Measurements from ENCODE around the gene SLK.
A peak's percentile ranks its signal among the peaks of the same experiment; 100 is the strongest.

The SLK gene

DNA sequence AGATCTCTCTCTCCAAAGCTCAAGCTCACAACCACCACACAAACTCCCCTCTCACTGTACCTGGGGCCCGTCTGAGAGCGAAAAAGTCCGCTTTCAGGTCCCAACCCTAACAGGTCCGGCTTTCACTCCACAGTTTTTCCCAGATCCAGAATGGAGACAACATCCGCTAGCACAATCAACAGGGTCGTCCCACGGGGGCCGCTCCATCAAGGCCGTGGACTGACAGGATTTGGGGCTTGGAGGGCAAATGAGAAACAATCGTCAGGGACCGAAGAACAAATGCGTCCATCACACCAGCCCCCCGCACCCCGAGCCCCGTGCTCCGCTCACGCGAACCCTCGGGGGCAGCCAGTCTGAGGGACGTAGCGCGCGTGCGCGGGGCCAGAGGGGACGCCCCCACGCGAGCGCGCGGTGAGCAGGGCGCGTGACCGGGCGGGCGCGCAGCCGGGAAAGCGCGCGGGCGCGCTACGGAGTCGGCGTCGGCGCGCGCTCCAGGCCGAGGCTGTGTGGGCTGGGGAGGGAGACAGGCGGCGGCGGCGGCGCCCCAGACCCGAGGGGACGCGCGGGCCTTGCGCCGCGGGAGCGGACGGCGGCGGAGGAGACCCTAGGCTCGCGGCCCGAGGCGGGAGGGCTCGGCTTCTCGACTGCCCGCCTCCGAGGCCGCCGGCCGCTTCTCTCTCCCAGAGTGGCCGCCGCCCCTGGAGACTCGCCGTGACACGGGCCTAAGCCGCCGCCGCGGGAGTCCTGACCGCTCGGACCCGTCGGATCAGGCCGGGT lies at the start of gene SLK:
SLK (plus strand) TSS at position 470 of the 777 bp plus-strand sequence. CDS start 606 bp downstream, outside the sequence.
- peak; percentile 66 to 67 for DNase-seq (ENCODE audit: low read depth in 2 of 2)

DNA sequence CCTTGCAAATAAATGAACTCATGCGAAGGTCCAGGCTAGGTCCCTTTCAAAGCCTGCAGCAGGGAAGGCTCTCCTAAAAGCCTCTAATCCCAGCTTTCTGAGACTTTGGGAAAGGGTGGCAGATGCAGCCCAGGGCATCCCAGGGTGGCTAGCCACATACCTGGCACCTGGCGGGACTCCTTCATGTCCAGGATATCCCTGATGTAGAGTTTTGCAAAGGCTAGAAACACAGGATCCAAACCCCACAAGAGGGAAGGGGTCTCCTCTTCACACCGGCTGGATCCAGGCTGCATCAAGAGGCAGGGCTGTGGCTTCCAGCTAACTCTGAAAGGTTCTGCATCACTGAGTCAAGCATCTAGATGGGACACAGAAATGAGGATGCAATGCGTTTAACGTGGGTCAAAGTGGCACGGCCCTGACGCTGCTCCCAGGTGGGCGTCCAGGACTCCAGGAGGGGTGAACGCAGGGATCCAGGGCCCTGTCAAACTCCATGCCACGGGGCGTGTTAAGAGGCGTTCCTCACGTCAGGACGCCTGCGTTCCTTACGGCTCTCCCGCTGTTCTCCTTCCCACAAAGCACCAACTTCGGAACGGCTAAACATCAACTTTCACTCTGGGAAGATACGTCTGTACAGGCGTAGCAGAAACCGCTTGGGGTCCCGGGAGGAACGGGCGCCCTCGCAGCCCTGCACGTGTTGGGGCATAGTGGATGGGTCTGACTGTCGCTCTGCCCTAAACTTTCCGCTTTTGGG lies 49.5 kb upstream of the SLK start:
- peak in 1 of 2 donors; percentile 17 for DNase-seq (ENCODE audit: low read depth in 2 of 2)

DNA sequence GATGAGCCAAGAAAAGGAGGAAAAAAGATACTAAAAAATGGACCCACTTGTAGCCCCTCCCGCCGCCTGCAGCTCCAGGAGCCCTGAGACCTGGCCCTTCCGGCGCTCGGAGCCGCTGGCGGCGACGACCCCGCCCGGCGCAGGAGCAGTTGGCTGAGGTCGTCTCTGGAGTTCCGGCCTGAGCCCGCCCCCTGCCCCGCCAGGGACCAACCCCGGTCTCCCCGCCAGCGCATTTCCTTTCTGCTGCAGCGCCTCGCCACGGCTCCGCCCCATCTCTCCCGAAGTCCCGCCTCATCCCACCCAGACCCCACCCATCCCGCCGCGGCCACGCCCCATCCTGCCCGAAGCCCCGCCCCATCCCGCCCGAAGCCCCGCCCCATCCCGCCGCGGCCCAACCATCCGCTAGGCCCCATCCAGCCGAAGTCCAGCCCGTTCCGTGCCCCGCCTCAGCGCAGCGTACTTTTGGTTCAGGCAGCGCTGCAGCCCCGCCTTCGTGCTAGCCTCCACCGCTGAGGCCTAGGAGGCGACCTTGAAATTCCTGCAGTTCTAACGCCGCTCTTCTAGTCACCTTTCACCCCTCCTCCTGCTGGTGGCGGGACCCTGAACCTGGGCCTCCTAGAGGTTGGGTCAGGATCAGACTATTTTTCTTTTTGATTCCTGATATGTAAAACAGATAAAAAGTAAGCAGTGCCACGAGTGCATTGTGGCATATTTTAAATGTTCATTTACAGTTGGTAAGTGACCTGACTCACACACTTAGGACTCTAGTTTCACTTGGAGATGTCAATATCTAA lies 48.7 kb upstream of the SLK start, which contains the start of gene STN1:
STN1 (minus strand) TSS at position 132 of the 794 bp plus-strand sequence. CDS start 590 bp downstream, outside the sequence.
- peak; percentile 91 to 94 for DNase-seq (ENCODE audit: low read depth in 2 of 2)

GRCh38 chr10:103919648-103920025 lies 47.3 kb upstream of the SLK start:
- DNase-seq (ENCODE audit: low read depth in 2 of 2): no peak

GRCh38 chr10:103921248-103921647 lies 45.7 kb upstream of the SLK start:
- no peak for DNase-seq (ENCODE audit: low read depth in 2 of 2)

GRCh38 chr10:103921750-103922195 lies 45.2 kb upstream of the SLK start:
- DNase-seq (ENCODE audit: low read depth in 2 of 2): peak in 1 of 2 donors; percentile 6

DNA sequence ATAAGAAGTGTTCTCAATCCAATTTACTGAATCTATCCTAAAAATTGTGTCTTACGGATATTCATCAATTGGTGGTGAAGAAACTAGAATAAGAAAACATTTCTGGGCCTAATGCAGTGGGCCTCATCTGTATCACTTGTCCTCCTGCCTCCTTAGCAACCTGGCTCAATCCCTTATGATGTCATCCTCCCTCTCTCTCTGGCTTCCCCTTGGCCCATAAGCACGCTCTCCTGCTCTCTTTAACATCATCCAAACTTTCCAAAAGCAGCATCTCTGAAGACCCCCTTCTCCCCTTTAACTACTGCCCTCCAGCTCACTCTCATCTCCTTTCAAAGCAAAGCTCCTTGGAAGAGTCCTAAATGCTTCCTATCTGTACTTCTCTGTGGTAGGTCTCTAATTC lies 44.3 kb upstream of the SLK start:
- DNase-seq (ENCODE audit: low read depth in 2 of 2): no peak

DNA sequence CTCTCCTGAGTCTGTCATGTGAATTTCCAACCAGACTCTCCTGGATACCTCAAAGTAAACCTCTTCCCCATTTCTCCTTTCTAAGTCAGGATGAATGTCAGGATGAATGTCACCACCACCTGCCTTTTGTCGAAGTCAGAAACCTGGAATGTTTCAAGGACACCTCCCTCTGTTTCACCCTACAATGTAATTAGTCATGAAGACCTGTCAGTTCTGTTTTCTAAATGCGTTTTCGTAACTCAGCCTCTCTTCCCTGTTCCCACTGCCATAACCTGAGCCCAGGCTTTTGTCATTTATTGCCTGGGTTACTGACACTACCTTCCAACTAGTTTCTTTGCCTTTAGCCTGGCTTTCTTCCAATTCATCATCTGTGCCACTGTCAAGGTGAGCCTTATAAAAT lies 43.4 kb upstream of the SLK start:
- DNase-seq (ENCODE audit: low read depth in 2 of 2): no peak

GRCh38 chr10:103925591-103925990 lies 41.3 kb upstream of the SLK start:
- no peak for DNase-seq (ENCODE audit: low read depth in 2 of 2)

DNA sequence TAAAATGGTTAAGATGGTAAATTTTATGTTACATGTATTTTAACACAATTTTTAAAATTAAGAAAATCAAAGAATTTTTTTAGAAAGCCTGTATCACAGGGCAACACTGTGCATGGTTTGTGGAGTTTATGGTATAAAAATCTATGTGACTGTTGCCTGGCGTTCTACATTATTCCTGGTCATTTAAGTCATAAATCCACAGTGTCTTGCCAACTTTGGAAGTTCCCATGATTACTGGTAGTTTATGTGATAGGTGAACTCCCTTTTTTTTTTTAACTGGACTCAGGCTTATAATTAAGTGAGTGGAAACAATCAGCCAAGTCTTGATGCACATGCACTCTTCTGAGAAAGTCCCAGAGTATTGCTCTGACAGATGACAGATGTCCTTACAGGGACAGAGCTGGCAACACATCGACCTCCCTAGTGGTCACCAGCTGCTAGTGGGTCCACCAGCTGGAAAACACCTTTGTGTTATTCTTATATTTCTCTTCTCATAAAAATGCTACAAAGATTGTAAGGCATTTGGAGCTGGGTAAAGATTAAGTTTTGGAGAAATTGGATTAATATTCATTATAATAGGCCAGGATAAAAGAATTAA lies 40.1 kb upstream of the SLK start:
- no peak for DNase-seq (ENCODE audit: low read depth in 2 of 2)

GRCh38 chr10:103928784-103929183 lies 38.2 kb upstream of the SLK start:
- DNase-seq (ENCODE audit: low read depth in 2 of 2): no peak

DNA sequence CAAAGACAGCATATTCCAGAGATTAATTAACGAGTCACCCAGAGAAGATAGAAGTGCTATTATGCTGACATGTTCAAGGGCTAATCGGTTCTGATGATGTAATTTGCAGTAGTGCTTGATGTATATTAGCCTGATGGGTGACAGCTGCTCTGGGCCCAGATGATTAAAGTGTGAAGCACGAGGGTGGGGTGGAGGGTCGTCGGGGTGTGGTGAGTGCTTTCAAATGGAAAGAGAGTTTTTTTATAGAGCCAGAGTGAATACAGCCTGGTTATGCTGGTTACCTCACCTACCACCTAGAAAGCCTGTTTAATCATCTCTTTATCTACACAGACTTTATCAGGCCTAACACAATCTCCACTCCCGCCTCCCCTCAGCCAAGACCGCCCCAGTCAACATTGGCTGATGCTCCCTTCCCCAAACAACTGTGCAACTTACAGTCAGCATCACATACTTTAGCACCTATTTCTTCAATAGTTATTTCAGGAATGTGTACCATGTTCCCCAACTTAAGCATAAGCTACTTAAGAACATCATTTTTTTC lies 37.5 kb upstream of the SLK start:
- DNase-seq (ENCODE audit: low read depth in 2 of 2): no peak

- DNase-seq (ENCODE audit: low read depth in 2 of 2): no peak
These were observed 36.5 kb upstream of the SLK start for GRCh38 chr10:103930449-103930848.

GRCh38 chr10:103930881-103931280 lies 36.1 kb upstream of the SLK start:
- no peak for DNase-seq (ENCODE audit: low read depth in 2 of 2)

GRCh38 chr10:103931603-103932002 lies 35.3 kb upstream of the SLK start:
- no peak for DNase-seq (ENCODE audit: low read depth in 2 of 2)

DNA sequence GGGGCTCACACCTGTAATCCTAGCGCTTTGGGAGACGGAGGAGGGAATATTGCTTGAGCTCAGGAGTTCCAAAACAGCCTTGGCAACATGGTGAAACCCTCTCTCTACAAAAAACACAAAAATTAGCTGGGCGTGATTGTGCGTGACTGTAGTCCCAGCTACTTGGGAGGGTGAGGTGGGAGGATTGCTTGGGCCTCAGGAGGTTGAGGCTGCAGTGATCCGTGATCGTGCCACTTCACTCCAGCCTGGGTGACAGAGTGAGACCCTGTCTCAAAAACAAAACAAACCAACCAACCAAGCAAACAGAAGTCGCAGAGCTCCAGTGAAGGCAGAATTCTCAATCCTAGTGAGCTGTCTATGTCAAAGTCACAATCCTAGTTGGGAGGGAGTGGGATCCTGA lies 34.7 kb upstream of the SLK start:
- no peak for DNase-seq (ENCODE audit: low read depth in 2 of 2)

DNA sequence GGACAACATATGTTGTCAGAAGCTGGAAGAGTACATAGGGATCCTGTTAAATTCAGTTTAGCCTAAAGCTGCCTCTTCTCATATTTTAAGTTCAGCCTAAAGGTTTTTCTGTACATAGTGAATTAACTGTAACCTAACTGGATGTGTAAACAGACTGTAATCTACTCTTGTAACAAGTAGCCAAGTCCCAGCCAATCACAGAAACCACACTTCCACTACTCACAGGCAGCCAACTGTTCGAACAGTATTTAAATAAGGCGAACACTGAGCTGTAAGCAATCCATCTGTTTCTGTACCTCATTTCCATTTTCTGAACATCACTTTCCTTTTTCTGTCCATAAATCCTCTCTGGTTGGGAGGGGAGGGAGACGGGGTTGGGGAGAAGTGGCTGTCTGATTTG lies 34.0 kb upstream of the SLK start:
- DNase-seq (ENCODE audit: low read depth in 2 of 2): no peak

DNA sequence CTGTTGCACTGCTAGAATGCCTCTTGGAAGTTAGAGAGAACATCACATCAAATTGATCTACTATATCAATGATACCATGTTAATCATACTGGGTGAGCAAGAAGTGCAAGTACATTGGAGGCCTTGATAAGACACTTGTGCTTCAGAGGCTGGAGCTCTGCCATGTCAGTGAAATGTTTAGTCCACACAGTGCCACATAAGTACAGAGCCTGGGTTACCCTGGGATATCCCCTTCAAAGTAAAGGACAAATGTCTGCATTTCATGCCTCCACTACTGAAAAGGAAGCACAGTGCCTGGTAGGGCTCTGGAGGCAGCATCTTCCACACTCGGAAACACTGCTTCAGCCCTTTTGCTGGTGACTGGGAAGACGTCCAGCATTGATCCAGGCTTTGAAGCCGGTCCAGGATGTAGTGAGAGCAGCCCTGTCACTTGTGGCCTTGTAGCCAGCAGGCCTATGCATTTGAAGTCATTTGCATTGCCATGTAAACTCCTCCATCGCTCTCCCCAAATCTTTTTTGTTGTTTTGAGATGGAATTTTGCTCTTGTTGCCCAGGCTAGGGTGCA lies 33.3 kb upstream of the SLK start:
- DNase-seq (ENCODE audit: low read depth in 2 of 2): no peak

GRCh38 chr10:103934308-103934707 lies 32.6 kb upstream of the SLK start:
- DNase-seq (ENCODE audit: low read depth in 2 of 2): no peak

DNA sequence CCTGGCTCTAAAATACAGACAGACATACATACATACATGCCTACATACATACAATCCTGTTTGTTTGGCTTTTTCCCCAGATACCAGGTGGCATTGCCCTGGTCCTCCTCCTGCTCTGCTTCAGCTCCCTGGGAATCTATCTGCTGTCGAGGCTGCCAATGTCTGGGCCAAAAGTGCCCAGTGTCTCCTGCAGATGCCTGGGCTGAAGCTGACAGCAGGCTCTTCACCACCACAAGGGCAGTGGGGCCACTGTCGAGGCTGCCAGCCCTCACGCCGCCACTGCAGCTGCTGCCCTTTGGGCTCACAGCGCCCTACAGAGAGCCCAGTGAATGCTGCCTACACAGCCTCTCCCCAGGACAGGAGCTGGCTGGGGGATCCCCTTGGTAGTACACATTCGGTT lies 30.9 kb upstream of the SLK start:
- no peak for DNase-seq (ENCODE audit: low read depth in 2 of 2)

GRCh38 chr10:103939522-103939921 lies 27.4 kb upstream of the SLK start:
- DNase-seq (ENCODE audit: low read depth in 2 of 2): no peak
